ENCODE results near the gene RHAG.
"Not testable (repeated sequence)": the region's sequence is repeated elsewhere in the genome, so short reads cannot be mapped to it uniquely, and the experiment has no call there.

RHAG gene

GRCh38 chr6:49635480-49635879, 1.2 kb downstream of the RHAG start:
- H3K9me3 ChIP-seq (ENCODE audit: control insufficient read depth, low read length): no peaks in the 10 kb centered on the region
- H3K27me3 ChIP-seq (replicated peaks; ENCODE audit: control insufficient read depth, insufficient read depth, low read length): peaks cover 37% of the 10 kb centered on the region
- H3K4me1 ChIP-seq (ENCODE audit: control insufficient read depth, insufficient read depth, low read length): no peaks in the 10 kb centered on the region
- H3K36me3 ChIP-seq (ENCODE audit: control insufficient read depth, insufficient read depth, low read length, severe bottlenecking): no peaks in the 10 kb centered on the region
- no peak for DNase-seq (ENCODE audit: low read depth)
- no peak overlapping the region for H3K4me3 ChIP-seq (ENCODE audit: low read length)
- H3K9ac ChIP-seq (ENCODE audit: low read length): no peak overlapping the region

- peaks cover 40% of the 10 kb centered on the region for H3K27me3 ChIP-seq (replicated peaks; ENCODE audit: control insufficient read depth, insufficient read depth, low read length)
- H3K36me3 ChIP-seq (ENCODE audit: control insufficient read depth, insufficient read depth, low read length, severe bottlenecking): no peaks in the 10 kb centered on the region
- no peak overlapping the region for H3K9ac ChIP-seq (ENCODE audit: low read length)
- H3K4me1 ChIP-seq (ENCODE audit: control insufficient read depth, insufficient read depth, low read length): no peaks in the 10 kb centered on the region
- H3K9me3 ChIP-seq (ENCODE audit: control insufficient read depth, low read length): no peaks in the 10 kb centered on the region
- H3K4me3 ChIP-seq (ENCODE audit: low read length): no peak overlapping the region
- no peak for DNase-seq (ENCODE audit: low read depth)
These were observed 1.8 kb downstream of the RHAG start for GRCh38 chr6:49634836-49635218.

- DNase-seq (ENCODE audit: low read depth): no peak
- H3K4me1 ChIP-seq (ENCODE audit: control insufficient read depth, insufficient read depth, low read length): no peaks in the 10 kb centered on the region
- H3K4me3 ChIP-seq (ENCODE audit: low read length): no peak overlapping the region
- H3K36me3 ChIP-seq (ENCODE audit: control insufficient read depth, insufficient read depth, low read length, severe bottlenecking): no peaks in the 10 kb centered on the region
- no peaks in the 10 kb centered on the region for H3K9me3 ChIP-seq (ENCODE audit: control insufficient read depth, low read length)
- peaks cover 35% of the 10 kb centered on the region for H3K27me3 ChIP-seq (replicated peaks; ENCODE audit: control insufficient read depth, insufficient read depth, low read length)
- H3K9ac ChIP-seq (ENCODE audit: low read length): no peak overlapping the region
These were observed 2.4 kb downstream of the RHAG start for GRCh38 chr6:49634092-49634835.

- Histone ChIP-seq H3K9ac (ENCODE audit: low read length) (no peak overlapping the region), H3K36me3 (ENCODE audit: control insufficient read depth, insufficient read depth, low read length, severe bottlenecking) (no peaks in the 10 kb centered on the region), H3K27me3 (replicated peaks; ENCODE audit: control insufficient read depth, insufficient read depth, low read length) (peaks cover 31% of the 10 kb centered on the region), H3K4me3 (ENCODE audit: low read length) (no peak overlapping the region), H3K9me3 (ENCODE audit: control insufficient read depth, low read length) (no peaks in the 10 kb centered on the region), H3K4me1 (ENCODE audit: control insufficient read depth, insufficient read depth, low read length) (no peaks in the 10 kb centered on the region)
- DNase-seq (ENCODE audit: low read depth): no peak
These were observed 3.1 kb downstream of the RHAG start for GRCh38 chr6:49633541-49633940.

- DNase-seq (ENCODE audit: low read depth): no peak
- no peak overlapping the region for H3K4me3 ChIP-seq (ENCODE audit: low read length)
- H3K4me1 ChIP-seq (ENCODE audit: control insufficient read depth, insufficient read depth, low read length): no peaks in the 10 kb centered on the region
- no peaks in the 10 kb centered on the region for H3K36me3 ChIP-seq (ENCODE audit: control insufficient read depth, insufficient read depth, low read length, severe bottlenecking)
- no peak overlapping the region for H3K9ac ChIP-seq (ENCODE audit: low read length)
- no peaks in the 10 kb centered on the region for H3K9me3 ChIP-seq (ENCODE audit: control insufficient read depth, low read length)
- peaks cover 31% of the 10 kb centered on the region for H3K27me3 ChIP-seq (replicated peaks; ENCODE audit: control insufficient read depth, insufficient read depth, low read length)
These were observed 3.9 kb downstream of the RHAG start for GRCh38 chr6:49632727-49633126.

- not testable (repeated sequence) for H3K9ac ChIP-seq (ENCODE audit: low read length); H3K4me1 ChIP-seq (ENCODE audit: control insufficient read depth, insufficient read depth, low read length); H3K36me3 ChIP-seq (ENCODE audit: control insufficient read depth, insufficient read depth, low read length, severe bottlenecking); H3K4me3 ChIP-seq (ENCODE audit: low read length); DNase-seq (ENCODE audit: low read depth); H3K9me3 ChIP-seq (ENCODE audit: control insufficient read depth, low read length)
- peaks cover 17% of the 10 kb centered on the region for H3K27me3 ChIP-seq (replicated peaks; ENCODE audit: control insufficient read depth, insufficient read depth, low read length)
These were observed 7.1 kb downstream of the RHAG start for GRCh38 chr6:49629485-49630088.

- no peaks in the 10 kb centered on the region for H3K9me3 ChIP-seq (ENCODE audit: control insufficient read depth, low read length)
- H3K4me3 ChIP-seq (ENCODE audit: low read length): no peak overlapping the region
- no peak for DNase-seq (ENCODE audit: low read depth)
- peaks cover 10% of the 10 kb centered on the region for H3K27me3 ChIP-seq (replicated peaks; ENCODE audit: control insufficient read depth, insufficient read depth, low read length)
- no peaks in the 10 kb centered on the region for H3K4me1 ChIP-seq (ENCODE audit: control insufficient read depth, insufficient read depth, low read length)
- no peak overlapping the region for H3K9ac ChIP-seq (ENCODE audit: low read length)
- no peaks in the 10 kb centered on the region for H3K36me3 ChIP-seq (ENCODE audit: control insufficient read depth, insufficient read depth, low read length, severe bottlenecking)
These were observed 9.8 kb downstream of the RHAG start for GRCh38 chr6:49626811-49627210.

- Histone ChIP-seq H3K27me3 (replicated peaks; ENCODE audit: control insufficient read depth, insufficient read depth, low read length) (peaks cover 13% of the 10 kb centered on the region), H3K4me1 (ENCODE audit: control insufficient read depth, insufficient read depth, low read length) (no peaks in the 10 kb centered on the region), H3K36me3 (ENCODE audit: control insufficient read depth, insufficient read depth, low read length, severe bottlenecking) (no peaks in the 10 kb centered on the region), H3K4me3 (ENCODE audit: low read length) (no peak overlapping the region), H3K9me3 (ENCODE audit: control insufficient read depth, low read length) (no peaks in the 10 kb centered on the region), H3K9ac (ENCODE audit: low read length) (no peak overlapping the region)
- DNase-seq (ENCODE audit: low read depth): no peak
These were observed 18.4 kb downstream of the RHAG start for GRCh38 chr6:49618257-49618656.

GRCh38 chr6:49614144-49614543, 22.5 kb downstream of the RHAG start:
- not testable (repeated sequence) for H3K9ac ChIP-seq (ENCODE audit: low read length); H3K36me3 ChIP-seq (ENCODE audit: control insufficient read depth, insufficient read depth, low read length, severe bottlenecking); H3K27me3 ChIP-seq (replicated peaks; ENCODE audit: control insufficient read depth, insufficient read depth, low read length); H3K4me3 ChIP-seq (ENCODE audit: low read length); H3K4me1 ChIP-seq (ENCODE audit: control insufficient read depth, insufficient read depth, low read length); H3K9me3 ChIP-seq (ENCODE audit: control insufficient read depth, low read length); DNase-seq (ENCODE audit: low read depth)

GRCh38 chr6:49609285-49609684, 27.4 kb downstream of the RHAG start:
- no peaks in the 10 kb centered on the region for H3K9me3 ChIP-seq (ENCODE audit: control insufficient read depth, low read length)

GRCh38 chr6:49608275-49608674, 28.4 kb downstream of the RHAG start:
- H3K9me3 ChIP-seq (ENCODE audit: control insufficient read depth, low read length); DNase-seq (ENCODE audit: low read depth); H3K4me3 ChIP-seq (ENCODE audit: low read length); H3K36me3 ChIP-seq (ENCODE audit: control insufficient read depth, insufficient read depth, low read length, severe bottlenecking); H3K4me1 ChIP-seq (ENCODE audit: control insufficient read depth, insufficient read depth, low read length); H3K9ac ChIP-seq (ENCODE audit: low read length); H3K27me3 ChIP-seq (replicated peaks; ENCODE audit: control insufficient read depth, insufficient read depth, low read length): not testable (repeated sequence)

More at GRCh38 chr6:49609285-49609684, 27.4 kb downstream of the RHAG start:
- Histone ChIP-seq H3K27me3 (replicated peaks; ENCODE audit: control insufficient read depth, insufficient read depth, low read length) (peaks cover 3% of the 10 kb centered on the region), H3K36me3 (ENCODE audit: control insufficient read depth, insufficient read depth, low read length, severe bottlenecking) (no peaks in the 10 kb centered on the region), H3K9ac (ENCODE audit: low read length) (no peak overlapping the region), H3K4me1 (ENCODE audit: control insufficient read depth, insufficient read depth, low read length) (no peaks in the 10 kb centered on the region), H3K4me3 (ENCODE audit: low read length) (no peak overlapping the region)
- no peak for DNase-seq (ENCODE audit: low read depth)

Measured in adipocyte (in vitro differentiated cells).